OCI-LY1 (cell line): ENCODE measurements around the gene MFRP.

Source experiments
- H2AFZ ChIP-seq: fragments of 200-600 bp; sonication (generic), shearing (Covaris generic); 2 replicates; pipeline ENCODE4 v1.6.0; 2014; ENCODE audit warnings: antibody characterized with exemption, mild to moderate bottlenecking, low read length
- H3F3A ChIP-seq: fragments of 200-600 bp; sonication (generic), shearing (Covaris generic); 2 replicates; pipeline ENCODE4 v1.6.0; 2014; ENCODE audit warnings: mild to moderate bottlenecking, antibody characterized with exemption, low read length, moderate library complexity; ENCODE audit not compliant: insufficient read depth
- H3K27ac ChIP-seq: fragments of 200-600 bp; sonication (generic); 2 replicates; pipeline ENCODE4 v1.5.1; 2014; ENCODE audit warnings: low read length, mixed run types, mild to moderate bottlenecking, low read depth; ENCODE audit not compliant: poor library complexity, severe bottlenecking
- H3K27me3 ChIP-seq: fragments of 200-600 bp; sonication (generic); 2 replicates; pipeline ENCODE4 v1.6.0; 2014; ENCODE audit warnings: antibody characterized with exemption, mild to moderate bottlenecking, low read length, moderate library complexity; ENCODE audit not compliant: insufficient read depth
- H3K36me3 ChIP-seq: fragments of 200-600 bp; sonication (generic); 2 replicates; pipeline ENCODE4 v1.6.1; 2014; ENCODE audit warnings: mild to moderate bottlenecking, antibody characterized with exemption, low read length, moderate library complexity, mixed read lengths; ENCODE audit not compliant: insufficient read depth
- H3K4me1 ChIP-seq: fragments of 200-600 bp; sonication (generic); 2 replicates; pipeline ENCODE4 v1.5.1; 2014; ENCODE audit warnings: mild to moderate bottlenecking, low read length, moderate library complexity; ENCODE audit not compliant: insufficient read depth, severe bottlenecking
- H3K4me2 ChIP-seq: fragments of 200-600 bp; sonication (generic), shearing (Covaris generic); 2 replicates; pipeline ENCODE4 v1.6.1; 2014; ENCODE audit warnings: low read length
- H3K4me3 ChIP-seq: fragments of 200-600 bp; sonication (generic); 2 replicates; pipeline ENCODE4 v1.5.1; 2014; ENCODE audit warnings: low read length, low read depth, mild to moderate bottlenecking, mixed read lengths; ENCODE audit not compliant: poor library complexity, severe bottlenecking
- H3K79me2 ChIP-seq: fragments of 200-600 bp; shearing (Covaris generic); 2 replicates; pipeline ENCODE4 v1.6.1; 2016; ENCODE audit warnings: mixed run types, low read length, mixed read lengths; ENCODE audit not compliant: insufficient read depth
- H3K9ac ChIP-seq: fragments of 200-600 bp; sonication (generic), shearing (Covaris generic); 2 replicates; pipeline ENCODE4 v1.6.1; 2014; ENCODE audit warnings: mild to moderate bottlenecking, low read length, mixed read lengths
- H3K9me2 ChIP-seq: fragments of 200-600 bp; sonication (generic), shearing (Covaris generic); 2 replicates; pipeline ENCODE4 v1.6.1; 2014; ENCODE audit warnings: low read depth, mild to moderate bottlenecking, low read length, mixed read lengths
- H3K9me3 ChIP-seq: fragments of 200-600 bp; shearing (Covaris generic); 2 replicates; pipeline ENCODE4 v1.6.1; 2014; ENCODE audit warnings: low read length, mixed read lengths
- H4K20me1 ChIP-seq: fragments of 200-600 bp; sonication (generic), shearing (Covaris generic); 2 replicates; pipeline ENCODE4 v1.6.0; 2016; ENCODE audit warnings: mild to moderate bottlenecking, low read length; ENCODE audit not compliant: insufficient read depth
- CTCF ChIP-seq: fragments of 200-600 bp; sonication (generic), shearing (Covaris generic); IDR thresholded peaks from 2 replicates; pipeline ENCODE4 v1.5.1; 2017; ENCODE audit warnings: mild to moderate bottlenecking, antibody characterized with exemption, low read length, moderate library complexity, mixed read lengths
- EZH2 ChIP-seq: fragments of 200-600 bp; sonication (generic), shearing (Covaris generic); IDR thresholded peaks from 2 replicates; pipeline ENCODE4 v1.8.0; 2017; ENCODE audit warnings: borderline replicate concordance, mixed run types, mild to moderate bottlenecking, antibody characterized with exemption, low read length, moderate library complexity, mixed read lengths

The MFRP gene

GRCh38 chr11:119310682-119311052, 35.8 kb downstream of the MFRP start:
- Histone ChIP-seq H3F3A (no peaks in the 10 kb centered on the region), H2AFZ (no peak overlapping the region), H3K27ac (no peak overlapping the region), H3K9me2 (no peaks in the 10 kb centered on the region), H3K9ac (no peak overlapping the region), H3K9me3 (no peaks in the 10 kb centered on the region), H3K4me2 (no peak overlapping the region), H3K4me3 (no peak overlapping the region), H4K20me1 (no peaks in the 10 kb centered on the region), H3K4me1 (peaks cover 10% of the 10 kb centered on the region), H3K36me3 (no peaks in the 10 kb centered on the region; the same call in 1 of the 2 replicates), H3K27me3 (no peaks in the 10 kb centered on the region), H3K79me2 (no peaks in the 10 kb centered on the region)
- TF ChIP-seq EZH2 (no peak), CTCF (no peak)

GRCh38 chr11:119309953-119310681, 36.4 kb downstream of the MFRP start:
- no peaks in the 10 kb centered on the region for H3K9me3 ChIP-seq

GRCh38 chr11:119309411-119309810, 37.1 kb downstream of the MFRP start:
- no peak overlapping the region for H2AFZ ChIP-seq
- no peaks in the 10 kb centered on the region for H3K9me2 ChIP-seq
- H3K27me3 ChIP-seq = no peaks in the 10 kb centered on the region
- H3K9ac ChIP-seq = no peak overlapping the region
- H3K4me2 ChIP-seq = no peak overlapping the region
- H4K20me1 ChIP-seq = no peaks in the 10 kb centered on the region
- H3K9me3 ChIP-seq = no peaks in the 10 kb centered on the region
- TF ChIP-seq CTCF (no peak), EZH2 (no peak)
- H3K79me2 ChIP-seq = no peaks in the 10 kb centered on the region
- no peaks in the 10 kb centered on the region; the same call in 1 of the 2 replicates for H3K36me3 ChIP-seq
- no peaks in the 10 kb centered on the region for H3K4me1 ChIP-seq
- no peak overlapping the region for H3K4me3 ChIP-seq
- no peak overlapping the region for H3K27ac ChIP-seq
- H3F3A ChIP-seq = no peaks in the 10 kb centered on the region

More at GRCh38 chr11:119309953-119310681, 36.4 kb downstream of the MFRP start:
- no peak for TF ChIP-seq CTCF
- TF ChIP-seq EZH2 = no peak
- H3K27ac ChIP-seq = no peak overlapping the region
- H3K4me1 ChIP-seq = peaks cover 5% of the 10 kb centered on the region
- no peaks in the 10 kb centered on the region for H3K27me3 ChIP-seq
- no peaks in the 10 kb centered on the region for H4K20me1 ChIP-seq
- no peak overlapping the region for H3K9ac ChIP-seq
- H3K79me2 ChIP-seq = no peaks in the 10 kb centered on the region
- no peaks in the 10 kb centered on the region for H3F3A ChIP-seq
- no peak overlapping the region for H3K4me3 ChIP-seq
- H3K36me3 ChIP-seq = no peaks in the 10 kb centered on the region; the same call in 1 of the 2 replicates
- H3K4me2 ChIP-seq = no peak overlapping the region
- no peaks in the 10 kb centered on the region for H3K9me2 ChIP-seq
- no peak overlapping the region for H2AFZ ChIP-seq
